Astrocyte (in vitro differentiated cells and primary cell): ENCODE data around the gene MTTP. TPM values are rescaled to one million over a fixed set of nuclear protein-coding genes. Genes with fewer than 3 reads are reported as not detected.

Experiments used
- DNase-seq: peaks from one replicate; pipeline ENCODE4 v3.0.0-alpha.2; 2010; ENCODE audit warnings: low read depth
- FAIRE-seq: peaks from 2 replicates; lab custom pipeline; 2011; peaks lifted over from hg19 to GRCh38; lab: Jason Lieb, UNC
- H2AFZ ChIP-seq: 2 replicates; pipeline ENCODE4 v1.6.0; 2012; ENCODE audit warnings: low read depth, low read length, inconsistent platforms
- H3K27ac ChIP-seq: 2 replicates; pipeline ENCODE4 v1.5.1; 2011; ENCODE audit warnings: low read depth, low read length, inconsistent platforms
- H3K27me3 ChIP-seq: 2 replicates; pipeline ENCODE4 v1.6.0; 2011; ENCODE audit warnings: low read length, inconsistent platforms; ENCODE audit not compliant: insufficient read depth
- H3K36me3 ChIP-seq: 2 replicates; pipeline ENCODE4 v1.5.1; 2011; ENCODE audit warnings: low read length, inconsistent platforms; ENCODE audit not compliant: insufficient read depth
- H3K4me1 ChIP-seq: 2 replicates; pipeline ENCODE4 v1.5.1; 2011; ENCODE audit warnings: low read length, inconsistent platforms; ENCODE audit not compliant: insufficient read depth
- H3K4me2 ChIP-seq: 2 replicates; pipeline ENCODE4 v1.6.0; 2012; ENCODE audit warnings: low read length, inconsistent platforms
- H3K4me3 ChIP-seq: 2 replicates; pipeline ENCODE4 v1.5.1; 2011; ENCODE audit warnings: low read depth, mild to moderate bottlenecking, low read length, inconsistent platforms; ENCODE audit not compliant: insufficient read depth
- H3K79me2 ChIP-seq: 2 replicates; pipeline ENCODE4 v1.6.0; 2012; ENCODE audit warnings: mild to moderate bottlenecking, low read length, inconsistent platforms; ENCODE audit not compliant: insufficient read depth
- H3K9ac ChIP-seq: 2 replicates; pipeline ENCODE4 v1.6.0; 2012; ENCODE audit warnings: mild to moderate bottlenecking, low read length, inconsistent platforms
- H3K9me3 ChIP-seq: 2 replicates; pipeline ENCODE4 v1.5.1; 2012; ENCODE audit warnings: low read depth, mild to moderate bottlenecking, low read length, inconsistent platforms; ENCODE audit not compliant: insufficient read depth
- H4K20me1 ChIP-seq: 2 replicates; pipeline ENCODE4 v1.6.0; 2012; ENCODE audit warnings: low read length, inconsistent platforms; ENCODE audit not compliant: insufficient read depth
- H3K27ac Mint-ChIP-seq: one replicate; pipeline ENCODE4 v1.8.0; 2021; ENCODE audit warnings: mild to moderate bottlenecking, mixed read lengths; ENCODE audit not compliant: unreplicated experiment
- H3K27me3 Mint-ChIP-seq: one replicate; pipeline ENCODE4 v1.8.0; 2021; ENCODE audit warnings: low read depth, mixed read lengths; ENCODE audit not compliant: unreplicated experiment
- H3K36me3 Mint-ChIP-seq: one replicate; pipeline ENCODE4 v1.8.0; 2021; ENCODE audit warnings: low read depth, mixed read lengths; ENCODE audit not compliant: unreplicated experiment
- H3K4me1 Mint-ChIP-seq: one replicate; pipeline ENCODE4 v1.8.0; 2021; ENCODE audit warnings: low read depth, mixed read lengths; ENCODE audit not compliant: unreplicated experiment
- H3K4me3 Mint-ChIP-seq: one replicate; pipeline ENCODE4 v1.8.0; 2021; ENCODE audit warnings: mild to moderate bottlenecking, moderate library complexity, mixed read lengths; ENCODE audit not compliant: unreplicated experiment
- H3K9me3 Mint-ChIP-seq: one replicate; pipeline ENCODE4 v1.8.0; 2021; ENCODE audit warnings: mild to moderate bottlenecking, mixed read lengths; ENCODE audit not compliant: unreplicated experiment
- CTCF ChIP-seq: IDR thresholded peaks from 2 replicates; pipeline ENCODE4 v1.5.1; 2011; ENCODE audit warnings: low read depth, mild to moderate bottlenecking, inconsistent platforms, low read length, moderate library complexity; ENCODE audit not compliant: insufficient read depth
- EZH2 ChIP-seq: IDR thresholded peaks from 2 replicates; pipeline ENCODE4 v1.6.1; 2012; ENCODE audit warnings: mild to moderate bottlenecking, low read length, inconsistent platforms; ENCODE audit not compliant: insufficient read depth
- total RNA-seq: library from RNA; stranded (reverse); gene quantifications from 2 replicates; pipeline ENCODE4 v1.2.1, GENCODE V29; 2021

The MTTP gene
- total RNA-seq, 1 donor from 2014 or later = 0.41 TPM

GRCh38 chr4:99572527-99573240 is 1.9 kb upstream of the MTTP start:
- Mint-ChIP-seq H3K9me3 (no peaks in the 10 kb centered on the region), H3K4me3 (no peak overlapping the region), H3K27ac (no peak overlapping the region), H3K27me3 (no peaks in the 10 kb centered on the region), H3K4me1 (no peaks in the 10 kb centered on the region), H3K36me3 (no peaks in the 10 kb centered on the region)
- H3K36me3 ChIP-seq = no peaks in the 10 kb centered on the region
- H3K27me3 ChIP-seq = peaks cover 2% of the 10 kb centered on the region
- no peak for DNase-seq
- H3K27ac ChIP-seq = no peak overlapping the region
- no peaks in the 10 kb centered on the region for H3K4me1 ChIP-seq
- H3K4me2 ChIP-seq = no peak overlapping the region
- TF ChIP-seq CTCF (no peak), EZH2 (no peak)
- H3K9ac ChIP-seq = no peak overlapping the region
- no peaks in the 10 kb centered on the region for H3K79me2 ChIP-seq
- no peak overlapping the region for H3K4me3 ChIP-seq
- no peaks in the 10 kb centered on the region for H4K20me1 ChIP-seq
- no peaks in the 10 kb centered on the region for H3K9me3 ChIP-seq
- FAIRE-seq = no peak
- H2AFZ ChIP-seq = no peak overlapping the region

- DNase-seq (no peak), FAIRE-seq (no peak)
- no peak overlapping the region for H3K27ac ChIP-seq
- no peaks in the 10 kb centered on the region for H3K9me3 ChIP-seq
- no peak overlapping the region for H2AFZ ChIP-seq
- no peaks in the 10 kb centered on the region for H3K4me1 ChIP-seq
- TF ChIP-seq EZH2 (no peak), CTCF (no peak)
- Mint-ChIP-seq H3K4me1 (no peaks in the 10 kb centered on the region), H3K36me3 (no peaks in the 10 kb centered on the region), H3K4me3 (no peak overlapping the region), H3K9me3 (no peaks in the 10 kb centered on the region), H3K27me3 (no peaks in the 10 kb centered on the region), H3K27ac (no peak overlapping the region)
- no peaks in the 10 kb centered on the region for H3K36me3 ChIP-seq
- no peaks in the 10 kb centered on the region for H4K20me1 ChIP-seq
- H3K4me3 ChIP-seq = no peak overlapping the region
- no peaks in the 10 kb centered on the region for H3K79me2 ChIP-seq
- no peak overlapping the region for H3K4me2 ChIP-seq
- no peak overlapping the region for H3K9ac ChIP-seq
- H3K27me3 ChIP-seq = peaks cover 2% of the 10 kb centered on the region
Measured at GRCh38 chr4:99573735-99574368, 772 bp upstream of the MTTP start.

GRCh38 chr4:99578714-99579113 is 4.1 kb downstream of the MTTP start:
- no peaks in the 10 kb centered on the region for H3K27me3 Mint-ChIP-seq
- no peak overlapping the region for H3K4me2 ChIP-seq
- no peaks in the 10 kb centered on the region for H3K4me1 Mint-ChIP-seq
- no peak overlapping the region for H3K9ac ChIP-seq
- H2AFZ ChIP-seq = no peak overlapping the region
- no peaks in the 10 kb centered on the region for H3K4me1 ChIP-seq
- no peaks in the 10 kb centered on the region for H3K9me3 ChIP-seq
- H3K79me2 ChIP-seq = no peaks in the 10 kb centered on the region
- H4K20me1 ChIP-seq = no peaks in the 10 kb centered on the region
- no peak overlapping the region for H3K4me3 Mint-ChIP-seq
- no peaks in the 10 kb centered on the region for H3K36me3 ChIP-seq
- no peak for TF ChIP-seq EZH2
- no peak for TF ChIP-seq CTCF
- no peak overlapping the region for H3K27ac Mint-ChIP-seq
- no peak for DNase-seq
- no peak for FAIRE-seq
- no peak overlapping the region for H3K27ac ChIP-seq
- H3K4me3 ChIP-seq = no peak overlapping the region
- no peaks in the 10 kb centered on the region for H3K36me3 Mint-ChIP-seq
- H3K9me3 Mint-ChIP-seq = no peaks in the 10 kb centered on the region
- no peaks in the 10 kb centered on the region for H3K27me3 ChIP-seq
